22Rv1 (cell line): Measurements from ENCODE around the gene CNTLN.
"Not testable (repeated sequence)": the region's sequence is repeated elsewhere in the genome, so short reads cannot be mapped to it uniquely, and the experiment has no call there.

Source experiments
- H3K27ac ChIP-seq: fragments of 450-650 bp; 2 replicates; pipeline ENCODE4 v1.5.1; 2017
- ZFX ChIP-seq: fragments of 450-650 bp; IDR thresholded peaks from 2 replicates; pipeline ENCODE4 v1.6.1; 2017; ENCODE audit warnings: antibody characterized with exemption, borderline replicate concordance
- TF ChIP-seq, protein P1 (sequence below): fragments of 450-650 bp; IDR thresholded peaks from 2 replicates; pipeline ENCODE4 v1.5.1; 2017; ENCODE audit warnings: mild to moderate bottlenecking

CNTLN gene

DNA sequence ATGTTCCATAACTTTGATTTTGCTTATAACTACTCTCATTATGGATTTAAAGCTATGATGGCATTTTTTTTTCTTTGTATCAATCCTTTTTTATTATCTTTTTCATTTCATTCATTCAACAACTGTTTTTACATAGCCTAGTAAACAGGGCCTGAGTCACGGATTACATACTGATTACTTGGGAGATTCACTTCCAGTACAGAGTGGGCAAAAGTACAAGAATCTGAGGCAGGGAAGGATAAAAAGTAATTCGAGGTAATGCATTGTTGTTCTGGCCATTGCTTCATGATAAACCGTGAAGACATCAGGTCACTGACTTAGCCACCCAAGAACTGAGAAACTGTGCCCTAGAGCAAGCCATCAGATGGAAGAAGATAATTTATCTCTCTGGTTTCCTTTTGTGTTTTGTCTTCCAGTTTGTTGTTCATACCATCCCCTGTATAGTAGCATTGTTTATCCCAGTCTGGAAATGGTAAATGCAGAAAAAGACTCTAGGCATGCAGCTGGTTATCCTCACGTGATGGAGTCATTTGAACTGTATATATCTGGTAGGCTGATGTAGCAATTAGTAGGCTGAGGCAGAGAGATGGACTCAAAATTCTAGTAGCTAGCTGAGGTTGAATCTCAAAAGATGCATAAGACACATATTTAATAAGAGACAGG is 145.6 kb downstream of the CNTLN start:
- no peak overlapping the region for H3K27ac ChIP-seq
- TF ChIP-seq, protein P1, sequence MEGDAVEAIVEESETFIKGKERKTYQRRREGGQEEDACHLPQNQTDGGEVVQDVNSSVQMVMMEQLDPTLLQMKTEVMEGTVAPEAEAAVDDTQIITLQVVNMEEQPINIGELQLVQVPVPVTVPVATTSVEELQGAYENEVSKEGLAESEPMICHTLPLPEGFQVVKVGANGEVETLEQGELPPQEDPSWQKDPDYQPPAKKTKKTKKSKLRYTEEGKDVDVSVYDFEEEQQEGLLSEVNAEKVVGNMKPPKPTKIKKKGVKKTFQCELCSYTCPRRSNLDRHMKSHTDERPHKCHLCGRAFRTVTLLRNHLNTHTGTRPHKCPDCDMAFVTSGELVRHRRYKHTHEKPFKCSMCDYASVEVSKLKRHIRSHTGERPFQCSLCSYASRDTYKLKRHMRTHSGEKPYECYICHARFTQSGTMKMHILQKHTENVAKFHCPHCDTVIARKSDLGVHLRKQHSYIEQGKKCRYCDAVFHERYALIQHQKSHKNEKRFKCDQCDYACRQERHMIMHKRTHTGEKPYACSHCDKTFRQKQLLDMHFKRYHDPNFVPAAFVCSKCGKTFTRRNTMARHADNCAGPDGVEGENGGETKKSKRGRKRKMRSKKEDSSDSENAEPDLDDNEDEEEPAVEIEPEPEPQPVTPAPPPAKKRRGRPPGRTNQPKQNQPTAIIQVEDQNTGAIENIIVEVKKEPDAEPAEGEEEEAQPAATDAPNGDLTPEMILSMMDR, result no peak
- no peak for TF ChIP-seq ZFX

GRCh38 chr9:17290673-17291072 is 155.8 kb downstream of the CNTLN start:
- H3K27ac ChIP-seq, result not testable (repeated sequence)

GRCh38 chr9:17291766-17292165 is 156.9 kb downstream of the CNTLN start:
- TF ChIP-seq, protein P1, result no peak
- TF ChIP-seq ZFX, result no peak
- H3K27ac ChIP-seq, result no peak overlapping the region

GRCh38 chr9:17293685-17294084 is 158.8 kb downstream of the CNTLN start:
- TF ChIP-seq, protein P1, result no peak
- TF ChIP-seq ZFX, result no peak
- H3K27ac ChIP-seq, result no peak overlapping the region

GRCh38 chr9:17294822-17295624 is 160.2 kb downstream of the CNTLN start:
- no peak overlapping the region for H3K27ac ChIP-seq
- no peak for TF ChIP-seq ZFX
- TF ChIP-seq, protein P1, result no peak

- H3K27ac ChIP-seq, result no peak overlapping the region
- TF ChIP-seq, protein P1, result no peak
- no peak for TF ChIP-seq ZFX
Observed at GRCh38 chr9:17315341-17315740, 180.5 kb downstream of the CNTLN start.

GRCh38 chr9:17318821-17319320 is 184.0 kb downstream of the CNTLN start:
- TF ChIP-seq, protein P1, result no peak
- TF ChIP-seq ZFX, result no peak
- H3K27ac ChIP-seq, result no peak overlapping the region
